Measurements from ENCODE around the gene CRACDL.

GRCh38 chr2:98875081-98875728, 60.8 kb downstream of the CRACDL start:
- TF ChIP-seq POLR2A (IDR thresholded peaks at IDR 0.05; ENCODE audit: low read depth, low read length) (no peak), POLR2AphosphoS5 (IDR thresholded peaks at IDR 0.05; ENCODE audit: low read depth, low read length) (no peak), TAF1 (IDR thresholded peaks at IDR 0.05; ENCODE audit: low read depth, low read length) (no peak)
